NCI-H187 (cell line): ENCODE measurements around the gene DACH1.
"Not testable (repeated sequence)": the region's sequence is repeated elsewhere in the genome, so short reads cannot be mapped to it uniquely, and the experiment has no call there.

Experiments used
- DNase-seq, 2 experiments: peaks; one replicate each; lab custom pipeline; 2025; lab: John Stamatoyannopoulos, UW

Gene DACH1

GRCh38 chr13:71867131-71867814 is at the start of gene DACH1:
Gene DACH1 (minus strand): TSS chr13:71867204.
- DNase-seq, result peak in 1 of 2 experiments; percentile 38

DNA sequence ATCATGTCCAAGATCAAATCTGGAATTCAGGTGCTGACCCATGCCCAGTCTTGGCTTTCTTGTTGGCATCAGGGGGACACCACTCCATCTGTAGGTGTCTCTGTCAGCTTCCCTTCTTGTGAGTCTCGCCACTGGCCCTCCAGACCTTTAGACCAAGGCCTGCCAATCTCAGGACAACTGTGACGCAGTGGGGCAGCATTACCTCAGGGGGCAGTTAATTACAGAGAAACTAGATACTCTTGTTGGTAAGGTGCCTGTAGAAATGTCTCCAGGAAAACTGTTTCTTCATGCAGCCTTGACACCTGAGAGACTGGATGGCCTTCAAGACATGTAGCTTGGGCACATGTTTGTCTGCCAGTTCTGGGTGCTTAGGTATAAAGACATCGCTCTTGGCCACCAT is 46.7 kb upstream of the DACH1 start:
- no peak for DNase-seq

DNA sequence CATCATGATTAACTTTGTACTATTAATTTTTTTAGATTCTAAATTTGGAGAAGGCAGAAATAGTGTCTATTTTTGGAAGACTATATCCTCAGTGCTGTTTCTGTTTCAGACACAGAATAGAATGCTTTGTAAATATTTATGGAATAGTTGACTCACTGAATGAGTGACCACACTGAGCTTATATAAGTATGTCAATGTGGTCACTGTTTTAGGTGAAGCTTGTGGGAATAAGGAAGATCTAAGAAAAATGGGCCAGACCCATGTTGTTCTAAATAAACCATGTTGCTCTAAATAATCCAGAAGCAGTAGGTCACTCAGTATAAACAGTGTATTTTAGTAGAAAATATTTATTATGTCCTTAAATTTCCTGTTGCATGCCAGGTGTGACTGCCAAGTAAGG is 45.5 kb upstream of the DACH1 start:
- no peak for DNase-seq

- no peak for DNase-seq
Measured at GRCh38 chr13:71906448-71906847, 39.4 kb upstream of the DACH1 start.

GRCh38 chr13:71902676-71903075 is 35.7 kb upstream of the DACH1 start:
- no peak for DNase-seq

DNA sequence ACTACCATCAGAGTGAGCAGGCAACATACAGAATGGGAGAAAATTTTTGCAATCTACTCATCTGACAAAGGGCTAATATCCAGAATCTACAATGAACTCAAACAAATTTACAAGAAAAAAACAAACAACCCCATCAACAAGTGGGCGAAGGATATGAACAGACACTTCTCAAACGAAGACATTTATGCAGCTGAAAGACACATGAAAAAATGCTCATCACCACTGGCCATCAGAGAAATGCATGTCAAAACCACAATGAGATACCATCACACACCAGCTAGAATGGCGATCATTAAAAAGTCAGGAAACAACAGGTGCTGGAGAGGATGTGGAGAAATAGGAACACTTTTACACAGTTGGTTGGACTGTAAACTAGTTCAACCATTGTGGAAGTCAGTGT is 26.5 kb upstream of the DACH1 start:
- DNase-seq, result not testable (repeated sequence)

DNA sequence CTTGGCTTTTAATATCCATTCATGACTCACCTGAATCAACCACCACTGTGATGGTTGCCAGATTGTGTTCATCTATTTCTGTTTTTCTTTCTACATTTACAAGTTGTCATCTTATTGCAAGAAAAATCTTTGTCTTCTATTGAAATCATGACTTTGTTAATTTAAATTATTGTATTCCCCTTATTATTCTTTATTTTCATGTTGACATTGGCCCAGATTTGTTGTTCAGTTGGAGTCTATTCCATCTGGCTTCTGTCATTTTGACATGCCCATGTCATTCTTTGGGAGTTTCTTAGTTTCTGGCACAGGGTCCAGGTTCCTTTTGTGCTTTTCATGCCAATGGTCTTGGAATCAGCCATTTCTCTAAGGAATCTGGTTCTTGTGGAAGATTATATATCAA is 19.9 kb upstream of the DACH1 start:
- DNase-seq, result no peak

DNA sequence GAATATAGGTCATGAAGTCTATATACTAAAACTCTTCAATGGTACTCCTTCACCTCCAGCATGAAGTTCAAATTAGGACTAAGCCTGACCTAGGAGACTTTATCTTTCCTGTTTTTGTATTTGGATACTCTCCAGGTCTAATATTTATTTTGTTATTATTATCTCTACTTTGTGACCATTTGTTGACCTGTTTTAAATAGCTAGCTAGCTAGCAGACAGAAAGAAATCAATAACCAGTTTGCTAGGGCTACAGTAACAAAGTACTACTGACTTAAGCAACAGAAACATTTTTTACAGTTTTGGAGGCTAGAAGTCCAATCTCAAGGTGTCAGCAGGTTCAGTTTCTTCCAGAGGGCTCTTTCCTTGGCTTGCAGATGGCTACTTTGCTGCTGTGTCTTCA is 15.1 kb upstream of the DACH1 start:
- DNase-seq, result no peak

DNA sequence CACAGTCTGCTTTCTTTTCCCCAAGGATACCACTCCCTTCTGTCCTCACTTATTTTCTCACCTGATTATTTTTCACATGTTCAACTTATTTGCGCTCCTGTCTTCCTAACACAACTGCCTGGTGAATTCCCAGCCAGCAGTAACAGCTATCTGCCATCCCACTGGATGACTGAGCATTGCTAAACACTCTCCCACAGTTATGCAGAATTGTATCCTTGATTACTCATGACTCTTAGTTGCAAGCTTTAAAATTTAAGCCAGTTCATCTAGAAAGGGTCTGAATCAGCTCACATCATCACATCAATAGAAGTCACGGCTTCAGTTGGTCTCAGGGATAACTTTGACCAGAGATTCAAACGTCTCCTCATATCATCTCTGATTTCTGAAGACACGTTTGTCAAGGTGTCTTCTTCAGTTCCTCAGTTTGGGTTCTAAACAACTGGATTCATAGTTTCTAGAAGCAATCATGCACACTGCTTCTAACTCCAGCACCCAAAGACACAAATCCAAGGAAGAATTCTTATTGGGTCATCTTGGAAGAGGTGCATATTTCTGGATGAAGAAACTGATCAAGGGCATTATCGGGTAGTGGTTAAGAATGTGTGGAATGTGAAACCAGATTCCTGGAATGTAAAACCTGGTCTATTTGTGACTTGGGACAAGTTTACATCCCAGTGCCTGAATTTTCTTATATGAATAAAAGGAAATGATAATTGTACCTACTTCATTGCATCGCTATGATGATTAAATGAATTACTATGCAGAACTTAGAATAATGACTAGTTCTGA is 13.9 kb upstream of the DACH1 start:
- DNase-seq, result no peak

DNA sequence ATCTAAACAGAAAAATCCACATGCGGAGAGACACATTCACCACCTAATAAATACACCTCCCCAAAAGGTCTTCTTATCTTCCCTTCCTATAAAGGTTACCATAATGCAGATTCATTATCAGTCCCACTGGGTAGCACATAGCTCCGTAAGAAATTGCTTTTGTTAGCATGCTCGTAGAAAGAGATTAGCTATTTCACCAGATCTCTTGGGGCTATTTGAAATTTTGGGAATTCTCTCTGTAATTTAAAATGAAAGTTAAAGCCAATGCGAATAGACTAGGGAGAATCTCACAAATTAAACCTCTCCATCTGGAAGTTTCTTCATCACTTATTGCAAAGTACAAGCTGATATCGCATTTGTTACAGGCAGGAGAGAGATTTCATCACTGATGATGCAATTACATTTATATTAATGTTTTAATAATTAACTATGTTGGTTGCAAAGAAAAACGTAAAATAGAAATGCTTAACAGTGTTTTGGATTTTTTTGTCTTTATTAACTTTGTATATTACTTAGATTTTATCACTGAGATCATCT is 12.9 kb upstream of the DACH1 start:
- no peak for DNase-seq

- no peak for DNase-seq
Measured at GRCh38 chr13:71879129-71879535, 12.1 kb upstream of the DACH1 start.

DNA sequence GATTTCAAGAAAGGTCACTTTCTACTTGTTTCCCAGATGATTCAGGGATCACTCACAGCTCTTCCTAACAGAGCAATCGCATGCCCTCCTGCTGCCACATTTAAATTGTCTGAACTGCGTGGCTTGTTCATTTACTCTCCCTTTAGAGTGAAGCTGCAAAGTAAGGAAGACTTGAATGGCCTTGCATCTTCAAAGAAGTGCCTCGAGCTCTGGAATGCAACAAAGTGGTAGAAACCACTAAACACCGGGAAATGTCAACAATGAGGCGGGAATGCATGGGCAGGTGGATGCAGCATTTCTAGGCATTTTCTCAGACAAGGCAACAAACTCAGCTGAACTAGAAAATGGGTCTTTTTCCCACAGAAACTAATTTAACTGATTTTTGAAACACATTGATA is 10.3 kb upstream of the DACH1 start:
- DNase-seq, result no peak

DNA sequence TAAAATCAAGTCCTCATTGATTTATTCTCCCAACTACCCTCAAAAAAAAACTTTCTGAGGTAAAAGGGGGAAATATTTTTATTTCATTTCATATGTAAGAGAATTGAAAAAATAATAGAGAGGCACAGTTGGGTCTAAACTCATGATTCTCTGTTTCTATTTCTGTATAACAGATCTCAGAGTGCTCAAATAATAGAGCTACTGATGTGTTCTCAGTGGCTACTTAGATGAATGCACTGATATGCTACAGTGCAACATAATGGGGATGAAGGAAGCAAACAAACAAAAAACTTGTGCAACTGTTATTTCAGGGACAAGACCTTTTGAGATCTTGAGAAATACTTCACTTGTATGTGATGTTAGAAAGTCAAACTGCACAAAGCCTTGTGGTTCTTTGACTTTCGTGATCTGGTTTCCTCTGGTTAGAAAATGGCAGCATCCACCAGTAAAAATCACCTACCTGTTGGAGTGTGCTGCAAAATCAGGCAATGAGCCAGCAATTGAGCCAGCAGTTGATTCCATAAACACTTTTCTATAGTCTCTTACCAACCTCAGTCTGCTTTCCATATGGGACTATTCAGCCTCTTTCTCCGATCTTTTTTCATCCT is 9.7 kb upstream of the DACH1 start:
- DNase-seq, result no peak

DNA sequence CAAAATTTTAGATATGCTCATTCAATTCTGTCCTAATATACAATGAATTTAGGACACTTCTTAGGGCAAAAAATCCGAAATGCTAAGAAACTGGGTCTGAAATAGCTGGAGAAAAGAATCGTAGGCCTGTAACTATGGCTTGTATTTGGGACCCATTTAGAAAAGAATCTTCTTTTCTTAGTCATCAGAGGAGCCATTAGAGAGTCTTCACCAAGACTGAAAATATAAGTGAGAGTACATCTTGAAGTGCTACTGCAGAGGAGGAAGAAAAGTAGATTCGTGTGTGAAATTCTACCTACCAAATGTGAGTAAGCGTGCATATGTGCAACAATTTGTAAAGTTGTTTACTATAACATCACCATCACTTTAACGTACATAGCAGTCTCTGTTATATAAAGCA is 8.8 kb upstream of the DACH1 start:
- DNase-seq, result no peak

DNA sequence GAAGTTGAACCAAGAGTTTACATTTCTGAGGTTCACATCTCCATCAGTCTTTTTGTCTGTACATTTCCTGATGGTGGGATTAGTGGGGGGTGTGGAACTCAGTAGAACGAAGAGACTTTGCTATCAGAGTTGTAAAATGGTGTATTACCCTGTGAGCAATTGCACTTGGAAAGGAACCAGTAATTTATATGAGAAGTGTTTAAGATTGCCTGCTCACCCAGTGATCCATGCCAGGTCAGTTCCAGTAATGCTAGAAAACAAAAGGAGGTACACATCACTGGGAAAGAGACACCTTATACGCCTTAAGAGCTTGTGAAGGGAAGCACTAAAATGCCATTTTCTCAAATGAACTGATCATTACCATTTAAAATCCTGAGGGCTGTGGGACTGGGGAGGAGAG is 7.5 kb upstream of the DACH1 start:
- DNase-seq, result peak; percentile 34 to 55

GRCh38 chr13:71873418-71874247 is 6.6 kb upstream of the DACH1 start:
- DNase-seq, result no peak

- no peak for DNase-seq
Measured at GRCh38 chr13:71871844-71872243, 4.8 kb upstream of the DACH1 start.

DNA sequence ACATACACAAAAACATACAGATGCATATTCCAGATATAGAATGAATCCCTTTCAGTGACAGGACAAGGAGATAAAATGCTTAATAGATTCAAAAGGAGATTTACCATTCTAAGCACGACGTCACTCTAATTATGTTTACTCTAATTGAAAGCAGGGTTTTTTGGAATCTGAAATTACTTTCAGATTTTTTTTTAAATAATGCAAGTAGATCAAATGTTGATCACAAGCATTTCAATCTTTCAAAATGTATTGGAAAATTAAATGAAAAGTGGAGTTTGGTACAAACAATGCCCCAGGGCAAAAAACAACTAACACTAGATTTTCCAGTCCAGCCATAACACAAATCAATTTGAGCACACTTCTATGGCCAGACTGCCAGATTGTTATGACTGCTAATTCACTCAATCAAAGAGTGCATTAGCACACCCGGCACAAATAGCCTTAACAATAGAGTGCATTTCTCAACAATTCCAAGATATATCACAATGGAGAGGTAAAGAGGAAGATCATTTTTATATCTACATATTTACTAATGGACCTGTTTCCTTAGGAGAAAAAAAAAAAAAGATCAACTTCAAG is 4.3 kb upstream of the DACH1 start:
- DNase-seq, result no peak

GRCh38 chr13:71870100-71870499 is 3.1 kb upstream of the DACH1 start:
- DNase-seq, result no peak

DNA sequence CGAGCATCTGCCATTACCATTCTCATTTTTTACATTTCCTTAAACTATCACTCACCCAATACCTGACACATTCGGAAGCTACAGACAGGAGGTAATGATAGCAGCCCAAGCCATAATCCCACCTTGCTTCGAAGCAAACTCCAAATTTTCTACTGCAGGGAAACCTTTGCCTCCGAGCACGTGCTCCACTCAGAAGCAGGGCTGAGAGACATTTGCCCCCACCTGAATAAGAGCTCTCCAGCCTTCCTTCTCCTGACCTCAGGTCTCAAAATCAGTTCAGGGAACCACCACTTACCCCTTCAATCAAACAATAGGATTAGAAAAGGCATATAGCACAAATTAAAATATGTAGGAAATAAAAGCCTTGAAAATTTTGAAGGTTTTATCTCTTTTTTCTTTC is 2.3 kb upstream of the DACH1 start:
- no peak for DNase-seq

DNA sequence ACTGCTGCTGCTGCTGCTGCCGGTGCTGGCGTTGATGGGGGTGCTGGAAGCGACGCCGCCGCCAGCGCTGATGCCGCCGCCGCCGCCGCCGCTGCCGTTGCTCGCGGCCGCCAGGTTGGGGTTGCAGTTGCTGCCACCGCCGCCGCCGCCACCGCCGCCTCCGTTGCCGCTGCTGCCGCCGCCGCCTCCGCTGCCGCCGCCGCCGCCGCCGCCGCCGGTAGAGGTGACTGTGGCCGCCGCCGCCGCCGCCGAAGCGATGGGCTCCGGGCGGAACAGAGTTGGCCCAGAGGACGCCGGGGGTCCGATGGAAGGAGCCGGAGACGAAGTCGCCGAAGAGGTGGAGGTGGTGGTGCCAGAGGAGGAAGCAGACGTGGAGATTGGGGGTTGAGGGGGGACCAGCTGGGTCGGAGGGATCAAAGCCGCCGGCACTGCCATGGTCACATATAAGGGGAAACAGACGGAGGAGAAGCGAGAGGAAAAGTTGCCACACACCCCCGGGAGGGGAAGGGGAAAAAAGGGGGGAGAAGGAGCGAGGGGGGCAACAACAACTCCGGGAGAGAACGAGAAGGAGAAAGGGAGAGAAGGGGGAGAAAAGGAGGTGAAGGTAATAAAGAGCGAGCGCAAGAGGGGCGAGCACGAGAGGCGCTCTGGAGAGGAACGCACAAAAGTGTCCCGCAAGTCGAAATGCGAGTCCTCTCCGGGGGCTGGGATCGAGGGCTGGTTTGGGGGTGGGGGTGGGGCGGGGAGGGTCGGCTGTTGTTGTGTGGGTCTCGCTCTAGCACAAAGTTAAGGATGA is 471 bp downstream of the DACH1 start:
- DNase-seq, result no peak
